ENCODE results near the gene OGG1.

Gene OGG1

DNA sequence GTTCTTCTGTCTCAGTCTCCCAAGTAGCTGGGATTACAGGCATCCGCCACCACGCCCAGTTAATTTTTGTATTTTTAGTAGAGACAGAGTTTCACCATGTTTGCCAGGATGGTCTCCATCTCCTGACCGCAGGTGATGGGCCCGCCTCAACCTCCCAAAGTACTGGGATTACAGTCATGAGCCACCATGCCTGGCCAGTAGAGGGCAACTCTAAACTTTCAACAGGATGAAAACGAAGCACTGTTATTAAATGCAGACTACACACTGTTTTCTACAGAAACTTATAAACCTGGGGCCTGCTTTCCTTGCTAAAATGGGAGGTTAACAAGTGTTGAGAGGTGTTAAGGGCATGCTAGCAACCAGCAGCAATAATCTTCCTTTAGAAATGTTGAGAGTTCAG, 50.8 kb downstream of the OGG1 start:
- CTCF ChIA-PET, result interaction anchor here (1.1 kb wide), 2 partner anchors 8 to 13 kb away, joined by 3 read pairs; no protein-coding TSS in a partner anchor
- DNase-seq (ENCODE audit: low read depth, low spot score), result no peak
- TF ChIP-seq, protein P1, sequence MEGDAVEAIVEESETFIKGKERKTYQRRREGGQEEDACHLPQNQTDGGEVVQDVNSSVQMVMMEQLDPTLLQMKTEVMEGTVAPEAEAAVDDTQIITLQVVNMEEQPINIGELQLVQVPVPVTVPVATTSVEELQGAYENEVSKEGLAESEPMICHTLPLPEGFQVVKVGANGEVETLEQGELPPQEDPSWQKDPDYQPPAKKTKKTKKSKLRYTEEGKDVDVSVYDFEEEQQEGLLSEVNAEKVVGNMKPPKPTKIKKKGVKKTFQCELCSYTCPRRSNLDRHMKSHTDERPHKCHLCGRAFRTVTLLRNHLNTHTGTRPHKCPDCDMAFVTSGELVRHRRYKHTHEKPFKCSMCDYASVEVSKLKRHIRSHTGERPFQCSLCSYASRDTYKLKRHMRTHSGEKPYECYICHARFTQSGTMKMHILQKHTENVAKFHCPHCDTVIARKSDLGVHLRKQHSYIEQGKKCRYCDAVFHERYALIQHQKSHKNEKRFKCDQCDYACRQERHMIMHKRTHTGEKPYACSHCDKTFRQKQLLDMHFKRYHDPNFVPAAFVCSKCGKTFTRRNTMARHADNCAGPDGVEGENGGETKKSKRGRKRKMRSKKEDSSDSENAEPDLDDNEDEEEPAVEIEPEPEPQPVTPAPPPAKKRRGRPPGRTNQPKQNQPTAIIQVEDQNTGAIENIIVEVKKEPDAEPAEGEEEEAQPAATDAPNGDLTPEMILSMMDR (IDR thresholded peaks at IDR 0.05; ENCODE audit: insufficient read depth, low read length, missing control alignments), result no peak
- POLR2A ChIA-PET, result no interaction called here
- H3K4me3 ChIP-seq (ENCODE audit: low read depth, low read length), result no peak overlapping the region

DNA sequence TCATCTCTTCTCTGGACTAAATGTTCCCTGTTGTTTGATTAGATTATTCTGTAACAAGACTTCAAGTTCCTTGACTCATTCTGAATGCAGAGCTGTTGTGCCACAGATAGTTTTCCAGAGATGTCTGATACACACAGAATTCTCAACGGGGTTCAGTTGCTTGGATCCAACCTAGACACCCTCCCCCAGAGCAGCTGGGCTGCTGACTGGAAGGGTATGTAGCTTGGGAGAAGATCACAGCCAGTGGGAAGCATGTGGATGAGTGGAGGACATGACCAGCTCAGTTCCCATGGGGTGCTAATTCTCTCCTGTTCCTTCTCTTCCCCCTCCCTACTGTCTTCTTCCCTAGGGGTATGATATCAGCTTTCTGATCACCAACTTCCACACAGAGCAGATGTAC, 53.7 kb downstream of the OGG1 start:
- CTCF ChIA-PET, result interaction anchor here (0.9 to 1.5 kb wide), 3 partner anchors 11 to 143 kb away, joined by 3 read pairs; partner anchors contain the start of gene ARPC4

DNA sequence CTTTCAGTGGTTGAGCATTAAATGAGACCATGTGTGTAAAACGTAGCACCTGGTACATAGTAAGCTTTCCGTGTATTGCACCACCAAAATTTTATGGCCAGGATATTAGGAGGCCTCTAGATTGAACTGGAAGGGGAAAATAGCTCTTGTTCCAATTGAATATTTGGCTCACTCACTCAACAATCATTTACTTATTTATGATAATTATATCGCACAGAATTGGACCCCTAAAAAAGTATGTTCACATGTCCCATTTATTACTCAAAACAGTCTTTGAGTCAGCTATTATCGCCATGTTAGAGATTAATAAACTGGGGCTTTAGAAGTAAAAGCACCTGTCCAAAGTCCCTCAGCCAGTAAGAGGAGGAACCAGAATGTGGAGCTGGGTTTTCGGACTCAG, 55.2 kb downstream of the OGG1 start:
- no peak for DNase-seq (ENCODE audit: low read depth, low spot score)
- POLR2A ChIA-PET, result interaction anchor here (0.8 to 3.2 kb wide), 2 partner anchors 12 to 26 kb away, joined by 3 to 13 read pairs; partner anchors contain the start of genes ARPC4 and TADA3
- no peak overlapping the region for H3K4me3 ChIP-seq (ENCODE audit: low read depth, low read length)
- CTCF ChIA-PET, result interaction anchor here (0.7 to 2.2 kb wide), 2 partner anchors 9 to 14 kb away, joined by 3 to 9 read pairs; no protein-coding TSS in a partner anchor
- TF ChIP-seq, protein P1 (IDR thresholded peaks at IDR 0.05; ENCODE audit: insufficient read depth, low read length, missing control alignments), result no peak

More for the DNA sequence above, 53.7 kb downstream of the OGG1 start:
- no peak for DNase-seq (ENCODE audit: low read depth, low spot score)
- TF ChIP-seq, protein P1 (IDR thresholded peaks at IDR 0.05; ENCODE audit: insufficient read depth, low read length, missing control alignments), result no peak
- POLR2A ChIA-PET, result interaction anchor here (1.1 to 3.2 kb wide), 2 partner anchors 11 to 143 kb away, joined by 4 to 13 read pairs; partner anchors contain the start of genes ARPC4 and TADA3
- H3K4me3 ChIP-seq (ENCODE audit: low read depth, low read length), result no peak overlapping the region

DNA sequence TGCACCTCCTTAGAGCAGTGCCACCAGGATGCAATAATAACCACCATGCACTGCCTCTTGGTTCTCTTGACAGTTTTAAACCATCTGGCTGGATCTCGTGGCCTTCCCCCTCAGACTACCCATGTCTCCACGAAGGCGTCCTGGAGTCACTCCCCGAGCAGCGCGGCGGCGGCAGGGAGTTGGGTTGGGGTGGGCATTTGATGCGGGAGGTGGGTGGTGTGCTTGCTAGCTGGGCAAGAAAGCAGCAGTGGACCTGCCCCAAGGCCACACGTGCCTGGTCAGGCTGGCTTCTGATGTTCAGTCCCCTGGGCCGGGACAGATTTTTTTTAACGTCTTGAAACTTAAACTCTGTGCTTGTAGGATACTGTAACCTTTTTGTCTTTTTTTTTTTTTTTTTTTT, 56.4 kb downstream of the OGG1 start:
- DNase-seq (ENCODE audit: low read depth, low spot score), result no peak
- ChIA-PET POLR2A (interaction anchor here (3.2 kb wide), 1 partner anchor 13 kb away, joined by 13 read pairs; the partner anchor contains the start of genes ARPC4 and TADA3), CTCF (interaction anchor here (2.2 kb wide), 1 partner anchor 10 kb away, joined by 9 read pairs; no protein-coding TSS in a partner anchor)
- H3K4me3 ChIP-seq (ENCODE audit: low read depth, low read length), result no peak overlapping the region
- TF ChIP-seq, protein P1 (IDR thresholded peaks at IDR 0.05; ENCODE audit: insufficient read depth, low read length, missing control alignments), result no peak
